ENCODE data around the gene MAP2K7.

- TF ChIP-seq ZNF169 (tag by site-specific recombination; IDR thresholded peaks at IDR 0.05), result no peak
- TF ChIP-seq HOXA7 (CRISPR knock-in tag; IDR thresholded peaks at IDR 0.05; ENCODE audit: borderline replicate concordance), result no peak
- TF ChIP-seq OSR2 (tag by site-specific recombination; IDR thresholded peaks at IDR 0.05), result no peak
- TF ChIP-seq ZNF843 (tag by site-specific recombination; IDR thresholded peaks at IDR 0.05), result no peak
- TF ChIP-seq CTCF (tag by site-specific recombination; IDR thresholded peaks at IDR 0.05), result no peak
Observed at GRCh38 chr19:7855426-7856108, 48.1 kb upstream of the MAP2K7 start.

All from HEK293 (cell line).